CD4-positive, alpha-beta memory T cell (primary cell): ENCODE results near the gene DMRT2. TPM values are rescaled to one million over a fixed set of nuclear protein-coding genes. Genes with fewer than 3 reads are reported as not detected.

ENCODE experiments used
- CTCF ChIA-PET: fragments of 350-600 bp; sonication (Branson Sonifier 250); formaldehyde crosslinking; loops from one replicate; lab custom pipeline; 2021; ENCODE audit warnings: inconsistent platforms; ENCODE audit not compliant: partially characterized antibody; lab: Charles Lee
- POLR2A ChIA-PET: fragments of 350-600 bp; sonication (Branson Sonifier 250); formaldehyde crosslinking; loops from one replicate; lab custom pipeline; 2021; ENCODE audit not compliant: partially characterized antibody; lab: Charles Lee
- DNase-seq, 5 donors: peaks; one replicate each; pipeline versions ENCODE4 v3.0.0 to v3.0.0-alpha.2; 2020 to 2022; ENCODE audit warnings: mixed read lengths in 1 of 5
- H3K27ac ChIP-seq: one replicate; pipeline ENCODE4 v1.7.0; 2013; ENCODE audit warnings: low read depth, low read length
- H3K27me3 ChIP-seq: 2 replicates; pipeline ENCODE4 v1.7.0; 2013; ENCODE audit warnings: mild to moderate bottlenecking, low read length, moderate library complexity; ENCODE audit not compliant: insufficient read depth
- H3K36me3 ChIP-seq: 2 replicates; pipeline ENCODE4 v1.7.0; 2013; ENCODE audit warnings: mild to moderate bottlenecking, low read length, moderate library complexity; ENCODE audit not compliant: insufficient read depth
- H3K4me1 ChIP-seq: 2 replicates; pipeline ENCODE4 v1.7.0; 2013; ENCODE audit warnings: mild to moderate bottlenecking, low read length, moderate library complexity; ENCODE audit not compliant: insufficient read depth
- H3K4me3 ChIP-seq, 2 donors: one replicate each; pipeline ENCODE4 v1.7.0; 2013; ENCODE audit warnings: low read length in 2 of 2, mild to moderate bottlenecking in 1 of 2
- H3K9me3 ChIP-seq, 2 donors: one replicate each; pipeline ENCODE4 v1.7.0; 2013; ENCODE audit warnings: low read length in 2 of 2, control low read depth in 1 of 2; ENCODE audit not compliant: control insufficient read depth in 1 of 2
- H3K27ac Mint-ChIP-seq, 7 donors: one replicate each; pipeline ENCODE4 v1.8.0; 2020 to 2021; ENCODE audit warnings: mixed read lengths in 7 of 7, mild to moderate bottlenecking in 6 of 7, inconsistent platforms in 3 of 7, moderate library complexity in 3 of 7
- H3K27me3 Mint-ChIP-seq, 2 donors: one replicate each; pipeline ENCODE4 v1.8.0; 2020 to 2021; ENCODE audit warnings: mixed read lengths in 2 of 2
- H3K36me3 Mint-ChIP-seq, 2 donors: one replicate each; pipeline ENCODE4 v1.8.0; 2020 to 2021; ENCODE audit warnings: mixed read lengths in 2 of 2, inconsistent platforms in 1 of 2, mild to moderate bottlenecking in 1 of 2
- H3K4me1 Mint-ChIP-seq, 4 donors: one replicate each; pipeline ENCODE4 v1.8.0; 2020 to 2021; ENCODE audit warnings: mixed read lengths in 4 of 4, mild to moderate bottlenecking in 1 of 4
- H3K4me3 Mint-ChIP-seq, 8 donors: one replicate each; pipeline ENCODE4 v1.8.0; 2020 to 2021; ENCODE audit warnings: mixed read lengths in 8 of 8, mild to moderate bottlenecking in 7 of 8, moderate library complexity in 6 of 8, inconsistent platforms in 3 of 8
- H3K9me3 Mint-ChIP-seq, 8 donors: one replicate each; pipeline ENCODE4 v1.8.0; 2020 to 2021; ENCODE audit warnings: mixed read lengths in 8 of 8, mild to moderate bottlenecking in 5 of 8, inconsistent platforms in 3 of 8, moderate library complexity in 1 of 8
- intact Hi-C: fragments of 100-400 bp; cut with micrococcal nuclease; formaldehyde crosslinking; loops from one replicate; pipeline ENCODE4 v1.15.1; 2023
- polyA plus RNA-seq, 2 donors: library from polyadenylated mRNA; unstranded; fragments of 300-500 nt; fragmentation: Illumina TruSeq; gene quantifications; one replicate each; pipeline ENCODE4 v1.2.3, GENCODE V29; 2021
- total RNA-seq, 2 experiments: library from RNA; stranded (reverse); gene quantifications; one replicate each; pipeline ENCODE4 v1.2.3, GENCODE V29; 2021

Gene DMRT2
- total and polyA plus RNA-seq, 4 experiments from 2014 or later = 0.08 to 0.23 TPM; not detected in 2

DNA sequence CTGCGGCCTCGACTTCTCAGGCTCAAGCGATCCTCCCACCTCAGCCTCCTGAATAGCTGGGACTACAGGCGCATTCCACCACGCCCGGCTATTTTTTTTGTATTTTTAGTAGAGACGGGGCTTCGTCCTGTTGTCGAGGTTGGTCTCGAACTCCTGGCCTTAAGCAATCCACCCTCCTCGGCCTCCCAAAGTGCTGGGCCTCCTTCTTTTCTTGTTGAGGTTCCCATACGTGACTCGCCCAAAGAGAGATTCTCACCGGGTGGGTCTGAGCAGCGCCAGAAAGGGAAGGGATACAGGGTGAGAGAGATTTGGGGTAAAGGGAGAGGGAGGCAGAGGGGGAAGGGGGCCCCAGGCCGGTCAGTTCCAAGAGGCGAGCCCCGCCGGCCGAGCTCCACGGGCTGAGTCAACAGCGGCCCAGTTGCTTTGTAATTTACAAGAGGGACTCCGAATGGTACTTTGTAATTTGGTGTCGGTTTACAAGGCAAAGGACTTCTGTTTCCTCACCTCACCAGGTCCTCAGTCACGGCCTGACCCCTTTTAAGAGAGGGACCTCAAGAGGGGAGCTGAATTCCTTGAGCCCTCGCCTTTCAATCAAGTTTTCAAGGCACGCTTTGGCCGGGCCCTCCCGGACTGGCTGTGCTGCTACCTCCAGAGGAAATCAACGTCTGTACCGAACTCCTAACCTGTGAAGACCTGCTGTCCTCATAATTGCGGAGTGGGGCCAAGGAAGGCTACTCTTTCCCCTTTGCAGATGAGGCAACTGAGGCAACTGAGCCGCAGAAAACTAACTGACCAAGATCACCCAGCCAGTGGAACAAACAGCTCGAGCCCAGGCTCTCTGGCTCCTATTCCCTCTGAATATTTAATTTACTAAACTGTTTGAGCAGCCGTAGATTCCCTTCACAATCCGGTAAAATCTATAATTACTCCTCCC, 3.3 kb upstream of the DMRT2 start:
- Histone ChIP-seq H3K9me3 (no peaks in the 10 kb centered on the region), H3K4me3 (peak overlapping the region in 1 of 2 donors; percentile 64), H3K27me3 (peaks cover 79% of the 10 kb centered on the region), H3K36me3 (no peaks in the 10 kb centered on the region), H3K27ac (no peak overlapping the region), H3K4me1 (peaks cover 35% of the 10 kb centered on the region)
- Mint-ChIP-seq H3K36me3 (peaks cover 0 to 4% of the 10 kb centered on the region in 2 donors), H3K27me3 (peaks cover 73 to 76% of the 10 kb centered on the region in 2 donors), H3K4me1 (peaks cover 30 to 65% (median 49%) of the 10 kb centered on the region in 4 donors), H3K27ac (peak overlapping the region in 2 of 7 donors; percentile 35 to 48), H3K9me3 (peaks cover 0 to 36% (median 13%) of the 10 kb centered on the region in 8 donors), H3K4me3 (peak overlapping the region; percentile 84 to 93 (median 86))
- intact Hi-C loops = no loop called here
- CTCF ChIA-PET = no interaction called here
- no peak for DNase-seq
- POLR2A ChIA-PET = no interaction called here

GRCh38 chr9:1047591-1048230, 2.4 kb upstream of the DMRT2 start:
- H3K4me1 Mint-ChIP-seq = peaks cover 35 to 66% (median 51%) of the 10 kb centered on the region in 4 donors
- Histone ChIP-seq H3K9me3 (no peaks in the 10 kb centered on the region), H3K27ac (no peak overlapping the region), H3K36me3 (no peaks in the 10 kb centered on the region), H3K27me3 (peaks cover 72% of the 10 kb centered on the region), H3K4me1 (peaks cover 35% of the 10 kb centered on the region), H3K4me3 (peak overlapping the region; percentile 64 to 69)
- H3K9me3 Mint-ChIP-seq = peaks cover 0 to 36% (median 13%) of the 10 kb centered on the region in 8 donors
- CTCF ChIA-PET = no interaction called here
- peaks cover 3 to 6% of the 10 kb centered on the region in 2 donors for H3K36me3 Mint-ChIP-seq
- peaks cover 77% of the 10 kb centered on the region in 2 donors for H3K27me3 Mint-ChIP-seq
- POLR2A ChIA-PET = no interaction called here
- peak in 1 of 5 donors; percentile 17 for DNase-seq
- peak overlapping the region in 1 of 7 donors; percentile 3 for H3K27ac Mint-ChIP-seq
- peak overlapping the region; percentile 84 to 93 (median 86) for H3K4me3 Mint-ChIP-seq
- intact Hi-C loops = no loop called here

GRCh38 chr9:1048231-1048619, 1.9 kb upstream of the DMRT2 start:
- peak overlapping the region; percentile 64 to 69 for H3K4me3 ChIP-seq
- CTCF ChIA-PET = no interaction called here
- Mint-ChIP-seq H3K27ac (peak overlapping the region in 2 of 7 donors; percentile 0 to 43), H3K9me3 (peaks cover 0 to 36% (median 13%) of the 10 kb centered on the region in 8 donors), H3K27me3 (peaks cover 74 to 75% of the 10 kb centered on the region in 2 donors), H3K4me3 (peak overlapping the region; percentile 84 to 93 (median 86)), H3K36me3 (peaks cover 3 to 6% of the 10 kb centered on the region in 2 donors), H3K4me1 (peaks cover 34 to 68% (median 51%) of the 10 kb centered on the region in 4 donors)
- no peak for DNase-seq
- intact Hi-C loops = no loop called here
- H3K4me1 ChIP-seq = peaks cover 35% of the 10 kb centered on the region
- POLR2A ChIA-PET = no interaction called here
- no peaks in the 10 kb centered on the region for H3K9me3 ChIP-seq
- no peak overlapping the region for H3K27ac ChIP-seq
- peaks cover 67% of the 10 kb centered on the region for H3K27me3 ChIP-seq
- H3K36me3 ChIP-seq = no peaks in the 10 kb centered on the region

DNA sequence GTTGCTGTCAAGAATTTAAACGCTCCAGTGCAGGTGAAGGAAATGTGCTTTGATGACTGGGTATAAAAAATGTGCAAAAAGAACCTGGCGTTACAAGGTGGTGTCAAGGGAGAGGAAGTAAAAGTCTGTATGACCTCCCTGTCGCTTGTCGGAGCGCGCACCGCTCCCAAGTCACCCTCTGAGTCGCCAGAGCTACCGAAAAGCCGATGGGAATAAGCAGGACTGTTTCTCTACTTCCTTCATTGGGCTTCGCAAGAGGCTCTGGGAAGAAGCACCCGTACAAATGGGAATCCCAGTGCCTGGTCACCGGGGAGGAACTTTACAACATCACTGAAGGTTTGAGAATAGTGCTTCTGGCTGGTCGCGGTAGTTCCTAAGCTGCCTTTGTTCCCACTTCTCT, 1.3 kb upstream of the DMRT2 start:
- H3K4me1 Mint-ChIP-seq = peaks cover 34 to 68% (median 50%) of the 10 kb centered on the region in 4 donors
- ChIA-PET POLR2A (no interaction called here), CTCF (no interaction called here)
- no peak for DNase-seq
- intact Hi-C loops = no loop called here
- peaks cover 73 to 74% of the 10 kb centered on the region in 2 donors for H3K27me3 Mint-ChIP-seq
- Histone ChIP-seq H3K4me1 (peaks cover 35% of the 10 kb centered on the region), H3K27me3 (peaks cover 63% of the 10 kb centered on the region), H3K27ac (no peak overlapping the region), H3K9me3 (no peaks in the 10 kb centered on the region), H3K36me3 (no peaks in the 10 kb centered on the region), H3K4me3 (peak overlapping the region in 1 of 2 donors; percentile 69)
- H3K9me3 Mint-ChIP-seq = peaks cover 0 to 34% (median 17%) of the 10 kb centered on the region in 8 donors
- peaks cover 3 to 6% of the 10 kb centered on the region in 2 donors for H3K36me3 Mint-ChIP-seq
- peak overlapping the region in 1 of 7 donors; percentile 0 for H3K27ac Mint-ChIP-seq
- H3K4me3 Mint-ChIP-seq = peak overlapping the region; percentile 84 to 93 (median 86)

GRCh38 chr9:1049641-1050040, 516 bp upstream of the DMRT2 start:
- Mint-ChIP-seq H3K36me3 (peaks cover 3 to 6% of the 10 kb centered on the region in 2 donors), H3K4me3 (peak overlapping the region in 7 of 8 donors; percentile 59 to 84 (median 67)), H3K27me3 (peaks cover 67 to 70% of the 10 kb centered on the region in 2 donors), H3K9me3 (peaks cover 0 to 30% (median 18%) of the 10 kb centered on the region in 8 donors), H3K4me1 (peaks cover 33 to 68% (median 49%) of the 10 kb centered on the region in 4 donors), H3K27ac (peak overlapping the region in 1 of 7 donors; percentile 49)
- H3K9me3 ChIP-seq = no peaks in the 10 kb centered on the region
- no peaks in the 10 kb centered on the region for H3K36me3 ChIP-seq
- peaks cover 58% of the 10 kb centered on the region for H3K27me3 ChIP-seq
- POLR2A ChIA-PET = no interaction called here
- intact Hi-C loops = no loop called here
- no peak overlapping the region for H3K4me3 ChIP-seq
- H3K27ac ChIP-seq = no peak overlapping the region
- DNase-seq = no peak
- peaks cover 35% of the 10 kb centered on the region for H3K4me1 ChIP-seq
- CTCF ChIA-PET = no interaction called here

- Histone ChIP-seq H3K4me1 (peaks cover 35% of the 10 kb centered on the region), H3K27me3 (peaks cover 53% of the 10 kb centered on the region), H3K27ac (no peak overlapping the region), H3K36me3 (no peaks in the 10 kb centered on the region), H3K9me3 (no peaks in the 10 kb centered on the region), H3K4me3 (no peak overlapping the region)
- peaks cover 0 to 29% (median 20%) of the 10 kb centered on the region in 8 donors for H3K9me3 Mint-ChIP-seq
- H3K27me3 Mint-ChIP-seq = peaks cover 64 to 67% of the 10 kb centered on the region in 2 donors
- intact Hi-C loops = no loop called here
- ChIA-PET CTCF (no interaction called here), POLR2A (no interaction called here)
- H3K27ac Mint-ChIP-seq = peak overlapping the region in 1 of 7 donors; percentile 52
- H3K36me3 Mint-ChIP-seq = peaks cover 3 to 5% of the 10 kb centered on the region in 2 donors
- H3K4me1 Mint-ChIP-seq = peaks cover 33 to 58% (median 47%) of the 10 kb centered on the region in 4 donors
- H3K4me3 Mint-ChIP-seq = peak overlapping the region in 7 of 8 donors; percentile 21 to 71 (median 63)
- no peak for DNase-seq
Measured at GRCh38 chr9:1051210-1051583, 1.0 kb downstream of the DMRT2 start.
